Heart left ventricle (tissue), 13 donors: ENCODE data around the gene P3R3URF.

ENCODE experiments used
- POLR2A ChIP-seq, 2 donors: fragments of 450-650 bp; IDR thresholded peaks; one replicate each; pipeline ENCODE4 v1.6.1; 2017; ENCODE audit warnings: antibody characterized with exemption in 2 of 2, mild to moderate bottlenecking in 2 of 2, moderate library complexity in 2 of 2
- TF ChIP-seq, protein P1 (sequence below), 12 donors: fragments of 200-600 bp; sonication (generic) in 4 of 12; IDR thresholded peaks; one replicate each; pipeline versions ENCODE4 v1.5.0 to v1.8.0; 2018 to 2022; ENCODE audit warnings: antibody characterized with exemption in 12 of 12, mild to moderate bottlenecking in 5 of 12
- donor health status: ischemic (EF 13 %, LVEDD 7.1; RV severe dilation, severe dysfunction).
- donor health status: DM: no; HTN: yes; CAD: no.
- donor health status: DM: no; HTN: no; CAD: no.
- donor health status: ischemic (EF 25% LVEDD 6.9; RV normal size, moderate dysfunction).
- donor health status: ischemic (EF 25% LVEDD 5.7; RV mildly dilated, moderate dysfunction).
- donor health status: ischemic (EF 35%, LVEDD 5.7; RV mildly dilated, moderate dysfunction).
- donor health status: nonischemic (EF 11% LVEDD 7.7; RV severe dilation, severe dysfunction).
- donor health status: DM: yes; HTN: yes; CAD: no.
- donor health status: PGD.
- donor health status: ischemic (EF 29% LVEDD 5.4; RV normal size, mild dysfunction).
- donor health status: nonischemic (EF 23%, LVEDD 6.1; RV moderate dilation, normal function).

DNA sequence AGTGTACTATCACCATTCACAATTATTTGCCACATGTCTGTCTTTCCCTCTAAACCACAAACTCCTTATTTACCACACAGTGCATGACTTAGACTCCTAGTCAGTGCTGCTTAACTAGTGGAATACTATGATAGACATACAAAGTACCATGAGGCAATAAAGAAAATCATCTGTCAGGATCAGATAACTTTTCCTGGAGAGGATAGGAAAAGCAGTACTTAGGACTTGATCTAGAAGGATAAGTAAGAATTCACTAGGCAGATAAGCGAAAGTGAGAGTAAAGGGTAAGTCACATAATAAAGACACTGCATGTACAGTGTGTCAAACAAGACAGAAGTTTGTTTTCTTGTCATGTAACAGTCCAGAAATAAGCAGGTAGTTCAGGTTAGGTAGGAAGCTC lies 22.6 kb downstream of the P3R3URF start:
- TF ChIP-seq, protein P1, sequence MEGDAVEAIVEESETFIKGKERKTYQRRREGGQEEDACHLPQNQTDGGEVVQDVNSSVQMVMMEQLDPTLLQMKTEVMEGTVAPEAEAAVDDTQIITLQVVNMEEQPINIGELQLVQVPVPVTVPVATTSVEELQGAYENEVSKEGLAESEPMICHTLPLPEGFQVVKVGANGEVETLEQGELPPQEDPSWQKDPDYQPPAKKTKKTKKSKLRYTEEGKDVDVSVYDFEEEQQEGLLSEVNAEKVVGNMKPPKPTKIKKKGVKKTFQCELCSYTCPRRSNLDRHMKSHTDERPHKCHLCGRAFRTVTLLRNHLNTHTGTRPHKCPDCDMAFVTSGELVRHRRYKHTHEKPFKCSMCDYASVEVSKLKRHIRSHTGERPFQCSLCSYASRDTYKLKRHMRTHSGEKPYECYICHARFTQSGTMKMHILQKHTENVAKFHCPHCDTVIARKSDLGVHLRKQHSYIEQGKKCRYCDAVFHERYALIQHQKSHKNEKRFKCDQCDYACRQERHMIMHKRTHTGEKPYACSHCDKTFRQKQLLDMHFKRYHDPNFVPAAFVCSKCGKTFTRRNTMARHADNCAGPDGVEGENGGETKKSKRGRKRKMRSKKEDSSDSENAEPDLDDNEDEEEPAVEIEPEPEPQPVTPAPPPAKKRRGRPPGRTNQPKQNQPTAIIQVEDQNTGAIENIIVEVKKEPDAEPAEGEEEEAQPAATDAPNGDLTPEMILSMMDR (IDR thresholded peaks at IDR 0.05) = no peak
- TF ChIP-seq POLR2A (IDR thresholded peaks at IDR 0.05) = no peak
